Panc1 (cell line): ENCODE results near the gene MBOAT7.

Source experiments
- CTCF ChIP-seq: fragments of 450-650 bp; IDR thresholded peaks from 2 replicates; pipeline ENCODE4 v1.5.1; 2017; ENCODE audit warnings: mild to moderate bottlenecking
- REST ChIP-seq, 2 experiments: IDR thresholded peaks; 2 replicates each; pipeline ENCODE4 v1.6.1; 2011 to 2012; ENCODE audit warnings: low read depth in 2 of 2, control low read depth in 1 of 2, low read length in 1 of 2, mild to moderate bottlenecking in 1 of 2, moderate library complexity in 1 of 2; ENCODE audit not compliant: insufficient read depth in 1 of 2

GRCh38 chr19:54180691-54181091, 8.7 kb downstream of the MBOAT7 start:
- TF ChIP-seq CTCF (no peak), REST (IDR thresholded peaks at IDR 0.05; ENCODE audit: insufficient read depth in 1 of 2, low read depth in 2 of 2, low read length in 1 of 2) (no peak)
